HG03196 (cell line): ENCODE measurements around the gene TMEM31.
"Not testable (repeated sequence)": the region's sequence is repeated elsewhere in the genome, so short reads cannot be mapped to it uniquely, and the experiment has no call there.

ENCODE experiments used
- ATAC-seq: cut with Tn5 transposase; IDR thresholded peaks from one replicate; pipeline ENCODE4 v1.9.1; 2021; ENCODE audit not compliant: unreplicated experiment

The TMEM31 gene

GRCh38 chrX:103722505-103722904, 11.8 kb downstream of the TMEM31 start:
- no peak for ATAC-seq

- ATAC-seq = no peak
These were observed 15.8 kb downstream of the TMEM31 start for GRCh38 chrX:103726477-103726876.

GRCh38 chrX:103727115-103727514, 16.4 kb downstream of the TMEM31 start:
- ATAC-seq = no peak

GRCh38 chrX:103729015-103729414, 18.3 kb downstream of the TMEM31 start:
- ATAC-seq = no peak

GRCh38 chrX:103730147-103730795, 19.6 kb downstream of the TMEM31 start:
- no peak for ATAC-seq

GRCh38 chrX:103730796-103731493, 20.2 kb downstream of the TMEM31 start:
- ATAC-seq = no peak

- ATAC-seq = no peak
These were observed 22.3 kb downstream of the TMEM31 start for GRCh38 chrX:103733017-103733416.

GRCh38 chrX:103734125-103734760, 23.5 kb downstream of the TMEM31 start:
- no peak for ATAC-seq

GRCh38 chrX:103737696-103738095, 27.0 kb downstream of the TMEM31 start:
- no peak for ATAC-seq

- no peak for ATAC-seq
These were observed 28.7 kb downstream of the TMEM31 start for GRCh38 chrX:103739421-103739820.

GRCh38 chrX:103741879-103742278, 31.2 kb downstream of the TMEM31 start:
- ATAC-seq = no peak

GRCh38 chrX:103742339-103742738, 31.6 kb downstream of the TMEM31 start:
- ATAC-seq = no peak

GRCh38 chrX:103747163-103747562, 36.5 kb downstream of the TMEM31 start:
- no peak for ATAC-seq

GRCh38 chrX:103754401-103754800, 43.7 kb downstream of the TMEM31 start:
- no peak for ATAC-seq

- ATAC-seq = no peak
These were observed 46.0 kb downstream of the TMEM31 start for GRCh38 chrX:103756736-103757135.

GRCh38 chrX:103758555-103758954, 47.8 kb downstream of the TMEM31 start:
- no peak for ATAC-seq

- not testable (repeated sequence) for ATAC-seq
These were observed 52.8 kb downstream of the TMEM31 start for GRCh38 chrX:103763541-103763940.
